ENCODE data around the gene MORC3.
"Not testable (repeated sequence)": the region's sequence is repeated elsewhere in the genome, so short reads cannot be mapped to it uniquely, and the experiment has no call there.

- TF ChIP-seq EZH2 (IDR thresholded peaks at IDR 0.05; ENCODE audit: low read length, missing control alignments); CTCF (conservative IDR thresholded peaks at IDR 0.05 in 1 of 2, IDR thresholded peaks at IDR 0.05 in 1 of 2; ENCODE audit: low read depth in 1 of 2, low read length in 2 of 2): not testable (repeated sequence)
These were observed 71.7 kb downstream of the MORC3 start for GRCh38 chr21:36391649-36392048.
